ENCODE data around the gene RPS5.
"Not testable (repeated sequence)": the region's sequence is repeated elsewhere in the genome, so short reads cannot be mapped to it uniquely, and the experiment has no call there.

RPS5 gene

GRCh38 chr19:58386576-58387337 lies at the start of gene RPS5:
Gene RPS5, plus strand, starts transcription at chr19:58387269. Its CDS starts 869 bp downstream, at chr19:58388138.
- Mint-ChIP-seq H3K27me3 (ENCODE audit: low read depth) (no peaks in the 10 kb centered on the region), H3K4me3 (peak within 1 kb of the TSS; percentile 97), H3K9me3 (no peaks in the 10 kb centered on the region), H3K4me1 (ENCODE audit: low read depth) (peaks cover 36% of the 10 kb centered on the region), H3K27ac (peak within 1 kb of the TSS; percentile 94), H3K36me3 (ENCODE audit: low read depth) (peaks cover 25% of the 10 kb centered on the region)

- Mint-ChIP-seq H3K4me1 (ENCODE audit: low read depth) (peaks cover 4% of the 10 kb centered on the region), H3K27ac (no peak overlapping the region), H3K36me3 (ENCODE audit: low read depth) (peaks cover 48% of the 10 kb centered on the region), H3K9me3 (peaks cover 16% of the 10 kb centered on the region), H3K4me3 (no peak overlapping the region), H3K27me3 (ENCODE audit: low read depth) (no peaks in the 10 kb centered on the region)
Measured at GRCh38 chr19:58338336-58338735, 48.7 kb upstream of the RPS5 start.

DNA sequence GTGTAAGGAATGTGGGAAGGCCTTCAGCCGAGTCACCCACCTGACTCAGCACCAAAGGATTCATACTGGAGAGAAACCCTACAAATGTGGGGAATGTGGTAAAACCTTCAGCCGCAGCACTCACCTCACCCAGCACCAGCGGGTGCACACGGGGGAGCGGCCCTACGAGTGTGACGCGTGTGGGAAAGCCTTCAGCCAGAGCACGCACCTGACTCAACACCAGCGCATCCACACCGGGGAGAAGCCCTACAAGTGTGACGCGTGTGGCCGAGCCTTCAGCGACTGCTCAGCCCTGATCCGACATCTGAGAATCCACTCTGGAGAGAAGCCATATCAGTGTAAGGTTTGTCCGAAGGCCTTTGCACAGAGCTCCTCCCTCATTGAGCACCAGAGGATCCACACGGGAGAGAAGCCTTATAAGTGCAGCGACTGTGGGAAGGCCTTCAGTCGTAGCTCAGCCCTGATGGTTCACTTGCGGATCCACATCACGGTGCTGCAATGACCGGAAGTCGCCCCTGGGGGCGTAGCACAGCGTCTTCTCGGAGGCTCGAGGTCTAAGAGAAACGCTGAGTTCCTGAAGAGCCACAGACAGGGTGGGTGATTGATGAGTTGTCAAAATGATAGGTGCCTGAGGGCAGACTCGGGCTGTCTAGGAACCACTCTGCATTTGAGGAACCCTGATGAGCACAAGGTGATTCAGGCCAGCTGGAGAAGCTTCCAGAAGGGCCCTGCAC lies 48.1 kb upstream of the RPS5 start:
- H3K36me3 Mint-ChIP-seq (ENCODE audit: low read depth), result peaks cover 48% of the 10 kb centered on the region
- no peak overlapping the region for H3K27ac Mint-ChIP-seq
- H3K4me3 Mint-ChIP-seq, result no peak overlapping the region
- H3K4me1 Mint-ChIP-seq (ENCODE audit: low read depth), result peaks cover 6% of the 10 kb centered on the region
- no peaks in the 10 kb centered on the region for H3K27me3 Mint-ChIP-seq (ENCODE audit: low read depth)
- peaks cover 16% of the 10 kb centered on the region for H3K9me3 Mint-ChIP-seq

DNA sequence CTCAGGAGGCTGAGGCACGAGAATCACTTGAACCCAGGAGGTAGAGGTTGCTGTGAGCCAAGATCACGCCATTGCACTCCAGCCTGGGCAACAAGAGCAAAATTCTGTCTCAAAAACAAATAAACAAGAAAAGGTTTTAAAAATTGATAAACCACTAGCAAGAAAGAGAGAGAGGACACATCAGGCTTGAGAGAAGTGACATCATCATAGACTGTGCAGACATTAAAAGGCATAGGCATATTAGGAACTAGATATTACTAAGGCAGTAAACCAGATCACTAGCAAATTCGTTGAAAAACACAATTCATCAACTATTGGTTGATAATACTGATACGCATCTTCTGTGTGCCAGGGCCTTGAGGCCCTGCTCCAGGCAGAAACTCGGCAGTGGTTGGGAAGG lies 41.5 kb upstream of the RPS5 start:
- H3K27me3 Mint-ChIP-seq (ENCODE audit: low read depth), result no peaks in the 10 kb centered on the region
- no peak overlapping the region for H3K27ac Mint-ChIP-seq
- H3K36me3 Mint-ChIP-seq (ENCODE audit: low read depth), result peaks cover 17% of the 10 kb centered on the region
- peak overlapping the region; percentile 68 for H3K4me3 Mint-ChIP-seq
- H3K9me3 Mint-ChIP-seq, result peaks cover 4% of the 10 kb centered on the region
- H3K4me1 Mint-ChIP-seq (ENCODE audit: low read depth), result peaks cover 17% of the 10 kb centered on the region

- peak overlapping the region; percentile 82 for H3K27ac Mint-ChIP-seq
- no peaks in the 10 kb centered on the region for H3K27me3 Mint-ChIP-seq (ENCODE audit: low read depth)
- H3K4me1 Mint-ChIP-seq (ENCODE audit: low read depth), result peaks cover 17% of the 10 kb centered on the region
- H3K9me3 Mint-ChIP-seq, result peaks cover 4% of the 10 kb centered on the region
- peak overlapping the region; percentile 91 for H3K4me3 Mint-ChIP-seq
- peaks cover 6% of the 10 kb centered on the region for H3K36me3 Mint-ChIP-seq (ENCODE audit: low read depth)
Measured at GRCh38 chr19:58346961-58347929, 39.8 kb upstream of the RPS5 start.

- Mint-ChIP-seq H3K4me1 (ENCODE audit: low read depth) (peaks cover 17% of the 10 kb centered on the region), H3K4me3 (peak overlapping the region; percentile 91), H3K27ac (peak overlapping the region; percentile 82)
- not testable (repeated sequence) for H3K9me3 Mint-ChIP-seq; H3K27me3 Mint-ChIP-seq (ENCODE audit: low read depth); H3K36me3 Mint-ChIP-seq (ENCODE audit: low read depth)
Measured at GRCh38 chr19:58348080-58348479, 39.0 kb upstream of the RPS5 start.

DNA sequence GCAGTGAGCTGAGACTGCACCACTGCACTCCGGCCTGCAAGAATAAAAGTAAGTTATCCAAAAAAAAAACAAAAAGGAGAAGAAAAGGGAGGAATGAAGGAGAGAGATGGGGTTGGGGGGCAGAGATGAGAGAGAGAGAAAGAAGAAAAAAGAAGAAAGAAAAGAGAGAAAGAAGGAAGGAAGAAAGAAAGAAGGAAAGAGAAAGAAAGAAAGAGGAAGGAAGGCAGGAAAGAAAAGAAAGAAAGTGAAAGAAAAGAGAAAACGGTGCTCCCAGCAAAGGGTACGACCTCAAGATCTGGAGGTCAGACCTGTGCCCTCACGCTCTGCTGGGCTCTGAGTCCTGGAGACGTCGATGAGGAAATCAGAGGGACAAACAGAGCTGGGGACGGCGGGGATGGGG lies 37.5 kb upstream of the RPS5 start:
- H3K4me1 Mint-ChIP-seq (ENCODE audit: low read depth), result peaks cover 15% of the 10 kb centered on the region

DNA sequence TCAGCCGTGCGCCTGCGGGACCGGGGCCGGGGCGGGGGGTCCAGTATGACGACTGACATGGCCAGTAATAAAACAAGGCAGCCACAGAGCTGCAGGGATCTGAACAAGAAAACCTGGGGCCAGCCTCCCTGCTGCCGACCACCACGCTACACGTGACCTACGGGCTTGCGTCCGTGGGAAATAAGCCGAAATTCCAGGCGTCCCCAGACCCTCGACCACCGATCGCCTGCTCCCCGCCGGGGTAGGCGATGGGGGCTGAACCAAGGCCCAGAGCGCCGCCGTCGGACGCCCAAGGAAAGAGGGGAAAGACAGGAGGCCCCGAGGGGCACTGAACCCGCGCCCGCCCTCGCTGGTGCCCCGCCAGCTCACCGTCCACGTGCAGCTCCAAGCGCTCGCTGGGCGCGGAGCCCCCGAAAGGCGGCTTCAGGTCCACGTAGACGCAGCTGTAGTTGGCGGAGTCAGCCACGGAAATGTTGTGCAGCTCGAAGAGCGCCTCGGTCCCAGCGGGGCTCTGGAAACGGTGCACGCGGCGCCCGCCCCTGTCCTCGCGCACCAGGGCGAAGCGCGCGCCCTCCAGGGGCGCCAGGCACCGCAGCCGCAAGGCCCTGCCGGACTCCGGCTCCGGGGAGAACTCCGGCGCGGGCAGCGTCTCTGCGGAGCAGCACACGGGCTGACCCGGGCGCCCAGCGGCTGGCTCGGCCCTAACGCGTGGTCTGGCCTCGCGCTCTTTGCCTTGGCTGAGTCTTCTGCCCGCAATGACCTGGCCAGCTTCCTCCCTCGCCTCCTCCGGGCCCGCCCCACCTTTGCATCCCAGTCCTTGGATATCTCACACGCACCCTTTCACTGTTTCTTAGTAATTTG lies 36.8 kb upstream of the RPS5 start:
- Mint-ChIP-seq H3K36me3 (ENCODE audit: low read depth) (peaks cover 4% of the 10 kb centered on the region), H3K9me3 (no peaks in the 10 kb centered on the region), H3K4me1 (ENCODE audit: low read depth) (peaks cover 15% of the 10 kb centered on the region), H3K27ac (no peak overlapping the region), H3K27me3 (ENCODE audit: low read depth) (no peaks in the 10 kb centered on the region), H3K4me3 (no peak overlapping the region)

More for the DNA sequence above, 37.5 kb upstream of the RPS5 start:
- Mint-ChIP-seq H3K9me3 (no peaks in the 10 kb centered on the region), H3K27ac (no peak overlapping the region), H3K4me3 (peak overlapping the region; percentile 36), H3K36me3 (ENCODE audit: low read depth) (peaks cover 4% of the 10 kb centered on the region), H3K27me3 (ENCODE audit: low read depth) (no peaks in the 10 kb centered on the region)

DNA sequence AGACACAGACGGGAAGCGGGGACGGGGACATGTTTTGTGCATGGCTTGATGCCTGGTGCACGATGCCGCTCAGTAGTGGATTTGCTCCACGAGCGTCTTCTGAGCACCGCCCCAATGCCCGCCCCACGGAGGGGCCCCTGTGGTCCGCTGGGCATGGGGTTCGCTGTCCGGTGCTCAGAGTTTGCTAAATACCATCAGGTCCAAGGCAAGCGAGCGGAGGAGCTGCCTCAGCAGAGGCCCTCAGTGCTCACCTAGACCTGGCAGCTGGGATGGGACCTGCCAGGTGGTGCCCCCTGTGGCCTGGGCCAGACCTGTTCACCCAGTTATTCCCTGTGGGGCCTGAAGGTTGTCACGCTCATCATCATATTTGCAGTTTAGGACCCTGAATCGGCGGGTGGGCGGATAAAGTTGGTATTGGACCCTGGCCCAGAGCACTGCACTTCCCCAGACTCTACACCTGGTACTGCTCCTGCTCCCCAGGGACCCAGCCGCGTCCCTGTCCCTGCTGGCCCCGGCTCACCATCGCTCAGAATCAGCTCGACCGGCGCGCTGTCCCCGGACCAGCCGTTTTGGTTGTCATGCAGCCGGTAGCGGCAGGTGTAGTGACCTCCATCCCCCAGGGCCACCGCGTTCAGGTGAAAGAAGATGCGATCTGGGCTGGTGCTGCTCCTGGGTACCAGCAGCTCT lies 36.1 kb upstream of the RPS5 start:
- Mint-ChIP-seq H3K27me3 (ENCODE audit: low read depth) (no peaks in the 10 kb centered on the region), H3K4me1 (ENCODE audit: low read depth) (peaks cover 15% of the 10 kb centered on the region), H3K27ac (no peak overlapping the region), H3K36me3 (ENCODE audit: low read depth) (peaks cover 4% of the 10 kb centered on the region), H3K9me3 (no peaks in the 10 kb centered on the region), H3K4me3 (no peak overlapping the region)

- Mint-ChIP-seq H3K36me3 (ENCODE audit: low read depth) (peaks cover 4% of the 10 kb centered on the region), H3K9me3 (no peaks in the 10 kb centered on the region), H3K27me3 (ENCODE audit: low read depth) (no peaks in the 10 kb centered on the region), H3K27ac (no peak overlapping the region), H3K4me1 (ENCODE audit: low read depth) (peaks cover 15% of the 10 kb centered on the region), H3K4me3 (no peak overlapping the region)
Measured at GRCh38 chr19:58351558-58351878, 35.6 kb upstream of the RPS5 start.

DNA sequence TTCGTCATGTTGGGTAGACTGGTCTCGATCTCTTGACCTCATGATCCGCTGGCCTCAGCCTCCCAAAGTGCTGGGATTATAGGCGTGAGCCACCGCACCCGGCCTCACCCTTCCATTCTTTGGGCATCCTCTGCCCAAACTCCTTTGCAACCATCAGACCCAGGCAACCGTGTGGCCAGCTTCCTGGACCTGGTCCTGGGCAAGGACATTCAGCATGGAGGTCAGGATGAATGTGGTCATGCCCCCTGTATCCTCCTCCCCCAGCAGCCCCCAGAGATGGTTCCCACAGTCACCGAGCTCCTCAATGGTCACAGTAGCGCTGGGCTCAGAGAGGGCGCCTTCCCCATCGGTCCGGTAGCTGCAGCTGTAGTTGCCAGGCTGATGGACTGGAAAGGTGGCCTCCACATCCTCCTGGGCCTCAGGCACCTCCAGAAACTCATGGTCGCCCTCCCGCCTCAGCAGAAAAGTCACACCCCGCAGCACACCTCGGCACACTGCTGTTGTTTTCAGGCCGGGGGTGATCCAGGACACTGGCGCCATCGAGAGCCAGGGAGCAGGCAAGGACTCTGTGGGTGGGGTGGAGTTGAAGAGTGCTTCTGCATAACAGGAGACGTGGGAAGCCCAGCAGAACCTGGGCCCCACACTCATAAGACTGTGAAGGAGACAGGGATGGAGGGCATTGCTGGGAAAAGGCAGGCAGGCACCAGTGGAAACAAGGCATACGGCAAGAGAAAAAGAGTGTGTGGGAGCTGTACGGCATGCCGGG lies 34.9 kb upstream of the RPS5 start:
- H3K9me3 Mint-ChIP-seq, result no peaks in the 10 kb centered on the region
- H3K4me3 Mint-ChIP-seq, result no peak overlapping the region
- no peak overlapping the region for H3K27ac Mint-ChIP-seq
- H3K4me1 Mint-ChIP-seq (ENCODE audit: low read depth), result peaks cover 12% of the 10 kb centered on the region
- H3K27me3 Mint-ChIP-seq (ENCODE audit: low read depth), result no peaks in the 10 kb centered on the region
- H3K36me3 Mint-ChIP-seq (ENCODE audit: low read depth), result peaks cover 4% of the 10 kb centered on the region

DNA sequence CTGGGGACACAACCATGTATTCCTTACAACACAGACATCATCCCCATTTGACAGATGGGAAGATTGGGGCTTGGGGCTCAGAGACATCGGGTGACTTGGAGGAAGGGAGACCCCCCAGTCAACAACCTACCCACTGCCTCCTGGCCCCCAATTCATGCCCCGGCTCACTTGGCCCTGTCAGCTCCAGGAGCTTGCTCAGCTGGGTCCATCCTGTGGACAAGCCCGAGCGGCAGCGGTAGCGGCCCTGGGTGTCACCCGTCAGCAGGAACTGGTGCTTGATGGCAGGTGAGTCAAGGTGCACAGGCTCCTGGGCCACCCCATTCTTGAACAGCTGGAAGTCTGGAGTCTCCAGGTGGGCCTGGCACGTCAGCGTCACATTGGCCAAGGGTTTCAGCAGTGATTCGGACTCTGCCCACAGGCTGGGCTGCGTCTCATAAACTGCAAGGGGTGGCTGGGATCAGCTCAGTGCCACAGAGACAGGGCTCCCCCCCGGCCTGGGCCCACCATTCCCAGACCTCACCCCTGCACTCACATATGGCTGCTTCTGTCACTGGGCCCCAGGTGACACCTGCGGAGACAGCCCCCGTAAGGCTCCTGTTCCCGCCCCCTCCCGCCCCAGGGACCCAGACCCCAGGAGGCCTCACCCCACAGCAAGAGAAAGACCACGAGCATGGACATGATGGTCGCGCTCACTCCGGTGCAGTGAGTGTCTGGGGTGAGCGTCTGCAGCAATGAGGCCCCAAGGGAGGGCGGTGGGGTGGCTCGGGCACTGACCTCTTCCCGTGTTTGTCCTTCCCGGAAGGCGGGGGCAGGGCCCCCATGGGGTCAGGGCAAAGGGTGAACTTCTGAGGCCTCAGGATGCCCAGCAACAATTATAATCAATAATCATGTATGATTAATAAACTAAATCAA lies 34.1 kb upstream of the RPS5 start, which contains the start of gene A1BG:
Gene A1BG (minus strand): TSS at position 733 of the 912 bp plus-strand sequence. CDS start 55 bp downstream, at position 678.
- peaks cover 4% of the 10 kb centered on the region for H3K36me3 Mint-ChIP-seq (ENCODE audit: low read depth)
- no peaks in the 10 kb centered on the region for H3K9me3 Mint-ChIP-seq
- no peak within 1 kb of the TSS for H3K27ac Mint-ChIP-seq
- no peaks in the 10 kb centered on the region for H3K27me3 Mint-ChIP-seq (ENCODE audit: low read depth)
- H3K4me3 Mint-ChIP-seq, result no peak within 1 kb of the TSS
- peaks cover 11% of the 10 kb centered on the region for H3K4me1 Mint-ChIP-seq (ENCODE audit: low read depth)

All from T-helper 1 cell treated with Interleukin-12 subunit alpha and Interleukin-12 subunit beta and Interleukin-4 antibody, amounts not matched to agents 30 μg/mL and 1 μg/mL, for 36 hours (primary cell).